ENCODE results near the gene DERA.

- TF ChIP-seq POLR2AphosphoS5 (IDR thresholded peaks at IDR 0.05) (no peak), POLR2A (IDR thresholded peaks at IDR 0.05) (no peak), CTCF (IDR thresholded peaks at IDR 0.05) (no peak)
These were observed 68.3 kb downstream of the DERA start for GRCh38 chr12:15979096-15980092.
